HepG2 (cell line): Measurements from ENCODE around the gene MAP3K19. TPM values are rescaled to one million over a fixed set of nuclear protein-coding genes. Genes with fewer than 3 reads are reported as not detected.

ENCODE experiments used
- EED ChIP-seq: sonication (generic); formaldehyde crosslinking; IDR thresholded peaks from 2 replicates; pipeline ENCODE4 v1.5.0; 2020; ENCODE audit warnings: mild to moderate bottlenecking, missing genetic modification reagents
- SMAD3 ChIP-seq: sonication (generic); formaldehyde crosslinking; IDR thresholded peaks from 2 replicates; pipeline ENCODE4 v1.4.0; 2020; ENCODE audit warnings: missing genetic modification reagents
- STAT5B ChIP-seq: sonication (generic); formaldehyde crosslinking; IDR thresholded peaks from 2 replicates; pipeline ENCODE4 v1.4.0; 2020; ENCODE audit warnings: missing genetic modification reagents
- STAT6 ChIP-seq: sonication (generic); formaldehyde crosslinking; IDR thresholded peaks from 2 replicates; pipeline ENCODE4 v1.4.0; 2020; ENCODE audit warnings: missing genetic modification reagents, mild to moderate bottlenecking, borderline replicate concordance
- TRAFD1 ChIP-seq: sonication (generic); formaldehyde crosslinking; IDR thresholded peaks from 2 replicates; pipeline ENCODE4 v1.5.1; 2020; ENCODE audit warnings: missing genetic modification reagents, mild to moderate bottlenecking, borderline replicate concordance
- ZFP41 ChIP-seq: sonication (generic); formaldehyde crosslinking; IDR thresholded peaks from 2 replicates; pipeline ENCODE4 v1.4.0; 2020; ENCODE audit warnings: mild to moderate bottlenecking, missing genetic modification reagents, borderline replicate concordance
- ZNF737 ChIP-seq: sonication (generic); formaldehyde crosslinking; IDR thresholded peaks from 2 replicates; pipeline ENCODE4 v1.5.0; 2020; ENCODE audit warnings: missing genetic modification reagents, mild to moderate bottlenecking, borderline replicate concordance
- polyA plus RNA-seq, 8 experiments: library from polyadenylated mRNA; depleted of rRNA in 3 of 8; stranded (reverse) in 7 of 8; unstranded in 1 of 8; fragments of >200 nt; fragmentation: Illumina TruSeq in 4 of 8; extraction: Trizol in 4 of 8; gene quantifications; 2 replicates each; pipeline versions ENCODE4 v1.2.1 to v1.2.3, GENCODE V29; 2011 to 2016; ENCODE audit warnings: low read depth in 4 of 8, missing spikeins in 1 of 8, mixed read lengths in 1 of 8; ENCODE audit not compliant: insufficient read depth in 1 of 8
- total RNA-seq, 5 experiments: library from RNA; depleted of rRNA; stranded (reverse); fragments of >200 nt; fragmentation: Illumina TruSeq; extraction: Trizol; gene quantifications; 2 replicates each; pipeline ENCODE4 v1.2.3, GENCODE V29; 2016; ENCODE audit warnings: low read depth in 1 of 5
- TF ChIP-seq, protein P1 (sequence below): sonication (generic); formaldehyde crosslinking; IDR thresholded peaks from 2 replicates; pipeline ENCODE4 v1.8.0; 2022; ENCODE audit warnings: mild to moderate bottlenecking, missing genetic modification reagents
- TF ChIP-seq, protein P2 (sequence below), 2 experiments: fragments of 450-650 bp in 1 of 2; sonication (generic) in 1 of 2; formaldehyde crosslinking in 1 of 2; IDR thresholded peaks; 2 replicates each; pipeline versions ENCODE4 v1.6.1 to v1.8.0; 2016 to 2022; ENCODE audit warnings: antibody characterized with exemption in 1 of 2, mild to moderate bottlenecking in 1 of 2, missing genetic modification reagents in 1 of 2

The MAP3K19 gene
- total and polyA plus RNA-seq, 2 of the 13 experiments (the other 11 are each of a cell fraction or from before 2014, with no cell fraction given) = not detected

DNA sequence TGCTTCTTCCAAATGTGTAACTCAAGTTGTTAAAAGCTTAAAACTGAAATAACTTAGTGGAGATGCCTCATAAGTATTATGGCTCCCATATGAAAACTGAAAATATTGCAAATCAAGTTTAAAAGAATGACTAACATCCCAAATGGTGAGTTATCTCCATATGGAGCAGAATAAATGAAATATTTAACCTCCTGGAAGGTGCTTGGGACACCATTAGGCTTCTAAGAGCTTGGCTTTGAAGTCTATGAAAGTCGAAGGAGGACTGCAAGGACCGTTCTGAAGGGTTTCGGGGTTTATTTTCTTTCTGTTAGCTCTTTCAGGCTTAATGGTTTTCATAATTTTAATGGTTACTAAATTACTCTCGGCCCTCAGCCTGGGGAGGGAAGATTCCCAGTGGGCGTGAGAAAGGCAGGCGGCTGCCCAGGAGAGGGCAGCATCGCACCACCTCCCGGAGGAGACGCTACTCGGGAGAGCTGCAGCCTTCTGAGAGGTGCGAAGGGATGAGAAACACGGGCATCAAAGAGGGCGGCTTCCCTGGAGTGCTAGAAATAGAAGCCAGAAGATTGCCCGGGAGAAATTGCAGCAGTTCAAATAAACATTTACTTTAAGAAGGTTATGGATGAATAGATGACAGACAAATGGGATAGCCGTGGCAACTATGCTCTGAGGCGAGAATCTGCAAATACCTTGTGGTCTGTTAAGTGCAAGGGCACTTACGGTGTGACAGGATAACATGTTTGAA, 43.1 kb downstream of the MAP3K19 start (continued):
- TF ChIP-seq TRAFD1 (no peak), ZNF737 (CRISPR knock-in tag) (no peak), STAT6 (CRISPR knock-in tag) (no peak), SMAD3 (no peak), ZFP41 (CRISPR knock-in tag) (no peak), EED (no peak), STAT5B (CRISPR knock-in tag) (no peak)
- TF ChIP-seq, protein P1, sequence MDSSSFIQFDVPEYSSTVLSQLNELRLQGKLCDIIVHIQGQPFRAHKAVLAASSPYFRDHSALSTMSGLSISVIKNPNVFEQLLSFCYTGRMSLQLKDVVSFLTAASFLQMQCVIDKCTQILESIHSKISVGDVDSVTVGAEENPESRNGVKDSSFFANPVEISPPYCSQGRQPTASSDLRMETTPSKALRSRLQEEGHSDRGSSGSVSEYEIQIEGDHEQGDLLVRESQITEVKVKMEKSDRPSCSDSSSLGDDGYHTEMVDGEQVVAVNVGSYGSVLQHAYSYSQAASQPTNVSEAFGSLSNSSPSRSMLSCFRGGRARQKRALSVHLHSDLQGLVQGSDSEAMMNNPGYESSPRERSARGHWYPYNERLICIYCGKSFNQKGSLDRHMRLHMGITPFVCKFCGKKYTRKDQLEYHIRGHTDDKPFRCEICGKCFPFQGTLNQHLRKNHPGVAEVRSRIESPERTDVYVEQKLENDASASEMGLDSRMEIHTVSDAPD = no peak
- TF ChIP-seq, protein P2, sequence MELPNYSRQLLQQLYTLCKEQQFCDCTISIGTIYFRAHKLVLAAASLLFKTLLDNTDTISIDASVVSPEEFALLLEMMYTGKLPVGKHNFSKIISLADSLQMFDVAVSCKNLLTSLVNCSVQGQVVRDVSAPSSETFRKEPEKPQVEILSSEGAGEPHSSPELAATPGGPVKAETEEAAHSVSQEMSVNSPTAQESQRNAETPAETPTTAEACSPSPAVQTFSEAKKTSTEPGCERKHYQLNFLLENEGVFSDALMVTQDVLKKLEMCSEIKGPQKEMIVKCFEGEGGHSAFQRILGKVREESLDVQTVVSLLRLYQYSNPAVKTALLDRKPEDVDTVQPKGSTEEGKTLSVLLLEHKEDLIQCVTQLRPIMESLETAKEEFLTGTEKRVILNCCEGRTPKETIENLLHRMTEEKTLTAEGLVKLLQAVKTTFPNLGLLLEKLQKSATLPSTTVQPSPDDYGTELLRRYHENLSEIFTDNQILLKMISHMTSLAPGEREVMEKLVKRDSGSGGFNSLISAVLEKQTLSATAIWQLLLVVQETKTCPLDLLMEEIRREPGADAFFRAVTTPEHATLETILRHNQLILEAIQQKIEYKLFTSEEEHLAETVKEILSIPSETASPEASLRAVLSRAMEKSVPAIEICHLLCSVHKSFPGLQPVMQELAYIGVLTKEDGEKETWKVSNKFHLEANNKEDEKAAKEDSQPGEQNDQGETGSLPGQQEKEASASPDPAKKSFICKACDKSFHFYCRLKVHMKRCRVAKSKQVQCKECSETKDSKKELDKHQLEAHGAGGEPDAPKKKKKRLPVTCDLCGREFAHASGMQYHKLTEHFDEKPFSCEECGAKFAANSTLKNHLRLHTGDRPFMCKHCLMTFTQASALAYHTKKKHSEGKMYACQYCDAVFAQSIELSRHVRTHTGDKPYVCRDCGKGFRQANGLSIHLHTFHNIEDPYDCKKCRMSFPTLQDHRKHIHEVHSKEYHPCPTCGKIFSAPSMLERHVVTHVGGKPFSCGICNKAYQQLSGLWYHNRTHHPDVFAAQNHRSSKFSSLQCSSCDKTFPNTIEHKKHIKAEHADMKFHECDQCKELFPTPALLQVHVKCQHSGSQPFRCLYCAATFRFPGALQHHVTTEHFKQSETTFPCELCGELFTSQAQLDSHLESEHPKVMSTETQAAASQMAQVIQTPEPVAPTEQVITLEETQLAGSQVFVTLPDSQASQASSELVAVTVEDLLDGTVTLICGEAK (IDR thresholded peaks at IDR 0.05) = no peak
- TF ChIP-seq, protein P2 (CRISPR knock-in tag; IDR thresholded peaks at IDR 0.05) = no peak
